NCI-H128 (cell line): ENCODE data around the gene KRT39.

Experiments used
- DNase-seq: peaks from one replicate; lab custom pipeline; 2025; ENCODE audit not compliant: unreplicated experiment; lab: John Stamatoyannopoulos, UW

The KRT39 gene

DNA sequence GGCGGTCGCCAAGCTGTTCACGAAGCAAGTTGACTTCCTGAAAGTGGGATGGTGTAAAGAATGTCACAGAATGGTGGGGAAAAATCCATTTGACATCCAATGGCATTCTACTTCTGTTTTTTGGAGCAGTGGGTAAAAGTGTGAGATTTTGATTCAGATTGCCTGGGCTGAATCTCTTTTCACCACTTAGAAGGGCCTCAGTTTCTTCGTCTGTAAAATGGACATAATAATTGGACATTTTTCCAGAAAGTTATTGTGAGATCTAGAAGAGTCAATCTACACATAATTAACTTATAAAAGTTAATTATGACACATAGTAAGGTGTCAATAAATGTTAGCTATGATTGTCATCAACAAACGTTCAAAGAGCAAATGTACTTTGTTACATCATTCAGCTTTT lies 14.4 kb upstream of the KRT39 start:
- DNase-seq, result no peak

DNA sequence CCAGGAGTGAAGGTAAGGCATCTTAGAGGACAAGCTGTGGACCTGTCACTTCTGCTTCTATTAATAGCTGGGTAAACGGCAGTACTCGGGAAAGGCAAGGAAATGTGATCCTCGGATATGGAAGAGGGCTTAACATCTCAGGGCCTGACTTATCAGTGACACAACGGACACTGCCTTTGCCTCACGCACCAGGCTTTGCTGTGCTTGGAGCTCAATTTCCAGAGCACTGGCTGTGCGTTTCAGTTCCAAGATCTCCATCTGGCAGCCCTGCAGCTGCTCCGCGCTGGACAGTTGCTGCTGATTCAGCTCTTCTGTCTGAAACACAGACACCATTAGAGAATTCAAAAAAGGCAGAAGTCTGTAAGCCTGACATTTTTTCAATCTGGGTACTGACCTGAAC lies 13.8 kb upstream of the KRT39 start:
- DNase-seq, result no peak

DNA sequence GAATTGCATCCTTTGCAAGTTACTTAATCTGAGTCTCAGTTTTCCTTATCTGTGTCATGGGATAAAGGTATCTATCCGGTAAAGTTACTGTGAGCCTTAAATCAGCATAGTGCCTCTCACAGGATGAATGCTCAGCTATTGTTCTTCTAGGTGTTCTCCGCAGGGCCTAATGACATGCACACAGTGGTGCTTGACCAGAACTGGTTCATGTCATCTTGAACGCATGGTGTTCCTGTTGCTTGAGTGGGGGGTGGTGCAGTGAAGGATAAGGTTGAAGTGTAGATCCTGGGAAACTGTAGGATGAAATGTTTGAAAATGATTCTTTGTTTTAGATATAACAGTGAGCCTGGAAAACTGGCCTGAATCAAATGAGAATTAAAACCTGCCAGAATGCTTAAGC lies 13.4 kb upstream of the KRT39 start:
- no peak for DNase-seq

DNA sequence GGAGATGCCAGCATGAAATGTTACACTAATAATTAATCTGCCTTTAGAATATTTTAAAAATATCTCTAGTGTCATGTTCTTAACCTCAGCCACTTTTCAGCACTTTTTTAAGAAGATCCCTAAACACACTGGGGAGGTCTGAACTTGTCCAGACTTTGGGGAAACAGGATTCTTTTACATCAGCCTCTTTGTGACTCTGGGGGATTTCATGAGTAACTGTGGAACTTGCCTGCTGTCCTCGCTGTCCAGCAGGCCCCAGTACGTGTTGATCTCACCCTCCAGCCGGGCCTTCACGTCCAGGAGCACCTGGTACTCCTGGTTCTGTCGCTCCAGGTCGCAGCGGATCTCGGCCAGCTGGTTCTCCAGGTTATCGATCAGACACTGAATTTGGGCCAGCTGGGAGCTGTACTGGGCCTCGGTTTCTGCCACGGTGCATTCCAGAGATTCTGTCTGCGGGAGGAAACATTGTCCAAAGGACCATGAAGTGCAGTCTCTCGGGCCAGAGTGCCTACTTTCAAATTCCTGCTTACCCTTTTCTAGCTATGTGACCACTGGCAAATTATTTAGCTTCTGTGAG lies 11.9 kb upstream of the KRT39 start:
- no peak for DNase-seq

DNA sequence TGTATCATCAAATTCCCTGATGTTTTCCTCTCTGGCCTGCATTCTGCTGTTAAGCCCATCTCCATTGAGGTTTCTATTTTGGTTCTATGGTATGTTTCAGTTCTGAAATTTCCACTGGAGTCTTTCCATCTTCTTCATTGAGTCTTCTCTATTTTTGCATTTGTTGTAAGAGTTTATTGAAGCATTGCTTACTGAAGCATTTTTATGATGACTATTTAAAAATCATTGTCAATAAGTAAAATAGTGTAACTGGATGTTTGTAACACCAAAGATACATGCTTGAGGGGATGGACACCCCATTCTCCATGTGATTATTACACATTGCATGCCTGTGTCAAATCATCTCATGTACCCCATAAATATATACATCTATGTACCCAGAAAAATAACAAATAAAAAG lies 8.8 kb upstream of the KRT39 start:
- no peak for DNase-seq

DNA sequence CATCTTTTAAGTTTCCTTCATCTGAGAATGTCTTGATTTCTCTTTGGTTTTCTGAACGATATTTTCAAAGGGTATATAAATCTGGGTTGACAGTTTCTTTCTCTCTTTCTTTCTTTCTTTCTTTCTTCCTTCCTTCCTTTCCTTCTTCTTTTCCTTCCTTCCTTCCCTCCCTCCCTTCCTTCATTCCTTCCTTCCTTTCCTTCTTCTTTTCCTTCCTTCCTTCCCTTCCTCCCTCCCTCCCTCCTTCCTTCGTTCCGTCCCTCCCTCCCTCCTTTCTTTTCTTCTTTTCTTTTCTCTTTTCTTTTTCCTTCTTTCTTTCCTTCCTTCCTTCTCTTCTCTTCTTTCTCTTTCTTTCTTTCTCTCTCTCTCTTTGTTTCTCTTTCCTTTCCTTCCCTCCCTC lies 7.6 kb upstream of the KRT39 start:
- no peak for DNase-seq

DNA sequence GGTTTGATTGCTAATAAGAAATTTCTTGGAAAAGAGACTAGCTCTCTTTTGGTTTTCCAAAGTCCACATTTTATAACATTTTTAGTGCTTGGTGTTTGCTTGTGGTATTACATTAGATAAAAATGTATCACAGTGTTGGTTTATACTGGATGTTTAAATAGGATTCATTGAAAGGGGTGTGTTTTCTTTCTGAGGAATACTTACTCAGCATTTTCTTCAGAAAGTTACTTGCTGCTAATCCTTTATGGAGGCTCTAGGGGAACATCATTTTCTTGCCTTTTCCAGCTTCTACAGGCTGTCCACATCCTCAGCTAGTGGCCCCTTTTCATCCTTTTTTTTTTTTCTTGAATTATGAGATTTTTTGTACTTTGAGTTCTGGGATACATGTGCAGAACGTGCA lies 834 bp upstream of the KRT39 start:
- DNase-seq, result no peak

DNA sequence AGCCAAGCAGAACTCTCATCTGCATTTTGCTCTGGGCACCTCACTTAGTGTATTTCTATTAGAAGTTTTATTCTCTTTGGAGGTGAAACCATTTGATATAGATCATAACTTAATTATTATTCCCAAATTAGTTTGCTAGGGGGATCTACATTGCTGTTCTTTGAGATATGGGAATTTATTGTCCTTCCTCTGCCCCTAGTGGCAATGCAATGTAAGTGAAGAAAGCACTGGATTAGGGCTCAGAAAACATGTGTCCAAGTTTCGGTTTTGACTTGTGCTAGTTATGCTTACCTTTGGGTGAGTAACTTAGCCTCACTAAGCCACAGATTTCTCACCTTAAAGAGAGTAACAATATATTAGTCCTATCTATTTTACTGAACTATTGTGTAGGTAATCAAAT lies 2.9 kb downstream of the KRT39 start:
- DNase-seq, result no peak

DNA sequence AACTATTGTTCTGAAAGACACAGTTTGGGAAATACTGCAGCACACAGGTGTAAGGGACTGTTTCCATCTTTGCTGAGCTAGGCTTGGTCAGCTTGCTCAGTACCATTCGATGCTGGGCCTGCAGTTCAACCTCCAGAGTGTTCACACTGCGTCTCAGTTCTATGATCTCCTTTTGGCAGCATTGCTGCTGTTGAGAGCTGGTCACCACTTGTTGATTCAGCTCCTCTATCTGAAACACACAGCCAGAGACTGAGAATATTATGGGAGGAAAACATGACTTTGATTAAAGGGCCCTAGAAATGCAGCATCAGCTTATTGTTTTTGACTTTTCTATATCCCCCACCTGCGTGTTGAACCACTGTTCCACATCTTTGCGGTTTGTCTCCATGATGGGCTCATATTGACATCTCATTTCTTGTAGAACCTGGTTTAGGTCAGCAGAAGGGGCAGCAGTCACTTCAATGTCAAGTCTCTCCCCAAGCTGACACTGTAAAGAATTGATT lies 4.6 kb downstream of the KRT39 start:
- no peak for DNase-seq

DNA sequence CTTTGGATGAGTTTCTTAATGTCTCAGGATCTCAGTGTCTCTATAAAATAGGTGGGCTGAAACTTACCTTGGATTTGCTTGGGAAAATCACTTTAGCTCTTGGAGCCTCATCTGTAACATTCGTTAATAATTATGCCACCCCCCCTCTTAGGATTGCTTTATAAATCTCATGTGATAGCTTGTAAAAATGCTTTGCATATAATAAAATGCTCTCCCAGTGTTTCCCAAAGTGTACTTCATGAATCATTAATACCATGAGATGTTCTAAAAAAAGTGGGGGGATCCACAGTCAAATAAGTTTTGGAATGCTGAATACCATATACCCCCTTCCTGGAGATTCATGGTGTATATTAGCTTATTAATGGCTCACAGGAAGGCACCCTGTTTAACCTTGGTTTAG lies 5.2 kb downstream of the KRT39 start:
- DNase-seq, result no peak

DNA sequence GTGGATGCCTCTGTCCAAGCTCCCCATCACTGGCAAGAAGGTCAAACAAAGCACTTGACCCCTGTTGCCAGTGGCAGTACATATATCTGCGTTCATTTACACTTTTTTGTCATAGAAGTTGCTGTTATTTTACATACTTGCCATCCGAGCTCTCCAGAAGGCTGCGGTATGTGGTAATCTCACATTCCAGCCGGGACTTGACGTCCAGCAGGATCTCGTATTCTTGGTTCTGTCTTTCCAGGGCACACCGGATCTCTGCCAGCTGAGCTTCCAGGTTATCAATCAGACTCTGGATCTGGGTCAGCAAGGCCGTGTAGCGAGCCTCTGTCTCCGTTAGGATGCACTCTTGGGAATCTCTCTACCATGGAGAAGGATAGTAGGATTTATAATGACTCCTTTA lies 6.6 kb downstream of the KRT39 start:
- no peak for DNase-seq

DNA sequence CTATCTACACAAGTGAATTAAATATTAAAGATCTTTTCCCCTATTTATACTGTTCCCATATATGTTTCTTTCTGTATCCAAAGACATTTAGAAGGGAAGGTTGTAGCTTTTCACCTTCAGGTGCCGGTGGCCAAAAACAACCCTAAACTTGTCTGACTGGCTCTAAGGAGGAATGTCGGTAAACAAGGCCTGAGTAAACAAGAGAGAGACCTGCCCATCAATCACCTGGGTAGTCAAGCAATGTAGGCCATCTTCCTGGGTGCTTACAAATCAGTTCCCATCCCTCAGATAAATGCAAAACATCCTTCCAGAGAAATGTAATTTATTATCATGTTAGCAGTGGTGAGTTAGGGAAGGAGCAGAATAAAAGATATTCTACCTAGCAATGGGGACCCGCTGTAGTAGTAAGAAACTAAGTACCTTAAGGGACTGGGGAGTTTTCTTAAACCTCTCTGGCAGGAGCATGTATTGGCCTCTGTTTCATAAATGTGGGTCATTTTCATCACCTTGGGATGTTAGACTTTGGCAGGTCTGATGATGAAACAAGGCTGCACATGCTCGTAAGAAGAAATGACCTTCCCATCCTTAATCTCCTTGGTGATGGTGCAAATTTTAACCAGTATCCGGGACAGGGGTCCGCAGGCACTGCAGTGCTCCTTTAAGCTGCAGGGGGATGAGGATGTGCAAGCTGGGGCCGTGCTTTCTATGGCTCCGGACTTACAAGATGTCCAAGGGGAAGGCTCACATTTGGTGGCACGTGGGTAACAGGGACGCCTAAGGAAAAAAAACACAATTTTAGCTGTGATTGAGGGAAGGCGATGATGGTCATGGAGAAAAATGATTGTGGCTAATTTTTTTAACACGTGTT lies 8.4 kb downstream of the KRT39 start:
- no peak for DNase-seq

DNA sequence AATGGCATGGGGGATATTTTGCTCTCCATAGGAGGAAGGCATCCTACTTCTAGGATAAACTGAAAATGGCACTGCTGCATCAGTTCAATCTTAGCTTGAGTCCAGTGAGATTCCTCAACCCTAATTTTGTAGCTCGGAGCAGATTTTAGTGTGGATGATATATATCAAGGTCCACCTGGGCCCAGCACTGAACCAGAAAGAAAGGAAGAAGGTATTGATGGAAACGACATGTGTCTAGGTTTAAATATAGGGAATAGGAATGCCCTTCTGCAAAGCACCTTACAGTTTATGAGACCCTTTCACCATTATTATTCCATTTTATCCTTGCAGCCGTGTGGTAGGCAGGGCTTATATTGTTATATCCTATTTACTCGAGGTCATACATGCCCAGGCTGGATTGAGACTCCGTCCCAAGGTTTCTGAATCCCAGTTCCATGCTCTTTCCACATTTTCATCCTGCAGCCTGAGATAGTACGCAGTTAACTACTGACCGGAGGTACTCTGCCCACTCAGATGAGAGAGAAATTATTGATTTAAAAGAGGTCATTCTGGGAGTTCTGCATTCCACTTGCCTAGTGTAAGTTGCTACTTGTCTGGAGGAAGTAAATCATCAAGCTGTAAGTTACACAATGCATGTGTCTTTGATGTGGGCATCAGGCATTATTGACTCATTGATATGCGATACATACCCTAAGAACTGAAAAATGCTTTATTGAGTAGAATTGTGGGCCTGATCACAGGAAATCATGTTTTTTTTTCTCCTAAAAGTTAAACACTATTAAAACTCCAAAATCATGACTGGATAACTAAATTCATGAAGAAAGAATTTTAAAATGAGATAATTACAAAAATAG lies 10.1 kb downstream of the KRT39 start:
- no peak for DNase-seq

DNA sequence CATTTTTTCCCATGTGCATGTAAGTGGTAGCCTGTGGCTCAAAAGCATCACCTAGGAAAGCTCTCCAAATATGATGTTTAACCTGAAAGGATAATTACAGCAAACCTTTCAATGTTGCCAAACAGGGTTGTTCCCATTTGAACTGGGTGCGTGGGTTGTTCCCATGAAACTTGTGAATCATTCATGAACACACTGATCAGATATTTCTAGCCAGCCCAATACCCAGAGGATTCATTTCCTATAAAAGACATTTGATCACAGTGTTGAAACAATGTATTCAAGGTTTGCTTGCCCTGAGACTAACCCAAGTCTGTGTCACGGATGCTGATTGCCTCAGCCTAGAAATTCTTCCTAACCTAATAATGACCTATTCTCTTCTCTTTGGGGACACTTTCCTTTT lies 12.9 kb downstream of the KRT39 start:
- DNase-seq, result no peak

DNA sequence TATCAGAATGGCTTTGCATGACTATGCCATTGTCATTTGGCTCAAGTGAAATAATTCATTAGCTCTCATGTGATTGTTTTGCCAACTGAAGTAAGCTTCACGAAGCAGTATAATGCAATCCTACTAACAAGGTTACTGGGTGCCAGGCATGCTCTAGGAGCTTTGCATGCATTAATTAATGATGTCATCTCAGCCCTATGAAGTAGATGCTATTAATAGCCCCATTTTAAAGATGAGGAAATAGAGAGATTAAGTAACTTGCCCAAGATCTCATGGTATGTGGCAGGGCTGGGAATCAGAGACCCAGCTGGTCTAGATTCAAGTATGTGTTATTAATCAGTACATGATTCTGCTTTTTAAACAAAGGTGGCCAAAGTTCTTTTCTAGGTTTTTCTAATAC lies 14.1 kb downstream of the KRT39 start:
- DNase-seq, result no peak

DNA sequence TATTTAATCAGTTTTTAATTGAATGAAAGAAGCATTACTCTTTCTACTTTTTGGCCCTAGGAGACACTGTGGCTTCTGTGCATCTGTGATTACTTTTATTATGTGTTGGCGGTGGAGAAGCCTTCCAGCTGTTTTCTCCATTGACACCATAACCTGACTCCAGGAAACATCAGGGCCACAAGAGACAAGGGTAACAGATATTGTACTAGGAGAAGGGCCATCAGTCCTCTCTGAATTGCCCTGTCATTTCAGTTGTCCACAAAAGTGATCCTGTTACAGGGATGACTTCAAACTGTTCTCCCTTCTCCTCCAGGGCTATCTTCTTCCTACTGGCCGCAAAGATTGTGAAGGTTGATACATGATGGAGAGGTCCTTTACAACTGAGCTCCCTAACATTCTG lies 14.6 kb downstream of the KRT39 start:
- DNase-seq, result no peak

DNA sequence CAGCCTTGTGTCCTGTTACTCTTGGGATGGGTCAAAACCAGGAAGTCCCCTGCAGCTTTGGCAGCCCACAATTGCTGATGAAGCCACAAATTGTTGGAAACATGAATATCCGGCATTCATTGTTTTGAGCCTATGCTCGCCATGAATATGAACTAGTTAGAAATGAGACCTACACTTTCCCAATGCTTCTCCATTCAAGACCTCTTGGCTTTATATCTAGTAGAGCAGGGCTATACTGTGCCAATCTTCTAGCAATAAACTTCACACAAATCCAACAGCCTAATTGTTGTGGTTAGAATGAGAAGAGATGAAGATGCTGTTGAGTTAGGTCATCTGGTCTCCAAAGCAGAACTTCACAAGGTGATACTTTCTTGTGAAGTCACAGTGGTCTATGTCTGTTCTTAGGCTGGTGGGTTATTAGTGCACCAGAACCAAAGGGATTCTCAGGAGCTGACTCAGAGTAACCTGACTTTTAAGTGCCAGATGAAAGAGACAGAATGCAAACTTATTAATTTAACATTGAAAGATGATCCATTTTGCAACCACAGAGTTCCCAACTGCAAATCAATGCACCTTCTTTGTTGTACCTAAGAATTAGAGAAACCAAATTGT lies 15.6 kb downstream of the KRT39 start:
- no peak for DNase-seq

DNA sequence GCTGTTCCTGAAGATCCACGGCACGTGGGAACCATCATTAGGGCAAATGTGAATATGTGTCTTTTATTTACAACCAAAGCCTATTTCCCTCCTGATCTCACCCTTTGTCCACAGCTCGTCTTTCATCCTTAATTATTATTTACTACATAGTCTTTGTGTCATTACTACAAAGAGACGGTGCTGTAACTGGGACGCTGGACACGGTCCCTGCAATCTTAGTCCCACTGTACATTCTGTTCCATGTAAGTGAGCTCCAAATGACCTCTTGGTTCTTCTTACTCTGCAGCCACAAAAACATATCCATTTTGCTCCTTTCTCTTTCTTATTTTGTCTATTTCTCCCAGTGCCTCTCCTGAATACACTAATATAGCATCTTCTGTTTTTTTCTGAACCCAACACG lies 16.6 kb downstream of the KRT39 start:
- DNase-seq, result no peak

DNA sequence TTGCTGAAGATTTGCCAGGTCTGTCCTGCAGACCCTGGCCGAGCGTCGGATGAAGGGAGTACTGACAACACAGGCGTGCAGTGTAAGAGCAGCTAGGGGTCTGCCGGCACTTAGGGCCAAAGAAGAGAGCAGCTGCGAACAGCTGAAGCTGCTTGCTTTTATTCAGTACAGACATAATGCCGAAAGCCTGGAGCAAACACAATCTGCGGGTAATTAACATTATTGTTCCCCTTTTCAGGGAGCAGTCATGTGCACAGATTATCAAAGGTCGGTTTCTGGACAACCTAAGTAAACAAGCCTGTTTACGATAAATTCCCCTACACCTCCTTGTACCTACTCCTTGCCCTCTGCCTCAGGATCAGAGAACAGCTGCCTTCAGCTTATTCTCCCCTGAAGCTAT lies 17.3 kb downstream of the KRT39 start:
- no peak for DNase-seq

DNA sequence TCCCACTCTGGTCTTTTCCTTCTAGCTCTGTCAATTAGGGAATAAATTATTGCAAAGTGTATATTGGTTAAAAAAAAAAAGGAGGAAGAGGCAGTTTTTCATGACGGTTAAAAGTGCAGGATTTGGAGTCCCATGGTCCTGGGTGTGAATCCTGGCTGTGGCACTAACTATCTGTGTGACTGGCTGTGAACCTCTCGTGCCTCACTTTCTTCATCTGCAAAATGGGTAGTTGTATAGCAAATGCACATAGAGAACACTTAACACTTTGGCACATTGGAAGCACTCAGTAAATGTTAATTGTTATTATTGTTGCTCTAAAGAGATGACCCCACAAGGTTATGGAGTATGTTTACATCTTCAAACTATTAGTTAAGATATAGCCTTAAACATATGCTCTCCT lies 18.8 kb downstream of the KRT39 start:
- DNase-seq, result no peak

DNA sequence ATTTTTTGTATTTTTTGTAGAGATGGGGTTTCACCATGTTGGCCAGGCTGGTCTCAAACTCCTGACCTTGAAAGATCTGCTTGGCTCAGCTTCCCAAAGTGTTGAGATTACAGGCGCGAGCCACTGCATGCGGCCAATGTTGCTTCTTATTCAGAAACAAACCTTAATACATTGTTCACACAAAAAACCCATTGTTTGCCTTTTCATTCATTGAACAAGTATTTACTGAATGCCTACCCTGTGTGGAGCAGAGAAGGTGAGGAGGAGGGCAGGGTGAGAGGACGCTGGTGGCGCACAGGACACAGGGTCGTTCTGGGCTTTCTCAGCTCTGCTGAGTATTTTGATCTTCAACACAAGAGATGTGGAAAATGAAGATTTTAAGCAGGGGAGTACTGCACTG lies 21.3 kb downstream of the KRT39 start:
- no peak for DNase-seq
